Naive B cell (primary cell): ENCODE measurements around the gene PALM3. TPM values are rescaled to one million over a fixed set of nuclear protein-coding genes. Genes with fewer than 3 reads are reported as not detected.
"Not testable (repeated sequence)": the region's sequence is repeated elsewhere in the genome, so short reads cannot be mapped to it uniquely, and the experiment has no call there.

Experiments used
- ATAC-seq, 2 donors: fragments of 150-1000 bp; cut with Tn5 transposase; 2 replicates each; pipeline ENCODE4 v1.10.0; 2021; ENCODE audit warnings: low read depth in 2 of 2, mild to moderate bottlenecking in 2 of 2, moderate library complexity in 2 of 2
- DNase-seq: peaks from one replicate; pipeline ENCODE4 v3.0.0; 2022
- H3K27ac Mint-ChIP-seq, 6 donors: one replicate each; pipeline ENCODE4 v1.8.0; 2020 to 2022; ENCODE audit warnings: mild to moderate bottlenecking in 6 of 6, mixed read lengths in 6 of 6, moderate library complexity in 5 of 6, inconsistent platforms in 2 of 6
- H3K27me3 Mint-ChIP-seq, 3 donors: one replicate each; pipeline ENCODE4 v1.8.0; 2021 to 2022; ENCODE audit warnings: mixed read lengths in 3 of 3, mild to moderate bottlenecking in 1 of 3
- H3K36me3 Mint-ChIP-seq, 2 donors: one replicate each; pipeline ENCODE4 v1.8.0; 2020 to 2022; ENCODE audit warnings: mixed read lengths in 2 of 2, inconsistent platforms in 1 of 2, mild to moderate bottlenecking in 1 of 2
- H3K4me1 Mint-ChIP-seq, 3 donors: one replicate each; pipeline ENCODE4 v1.8.0; 2020 to 2022; ENCODE audit warnings: mixed read lengths in 3 of 3, inconsistent platforms in 1 of 3, mild to moderate bottlenecking in 1 of 3, moderate library complexity in 1 of 3
- H3K4me3 Mint-ChIP-seq, 8 donors: one replicate each; pipeline ENCODE4 v1.8.0; 2020 to 2022; ENCODE audit warnings: mild to moderate bottlenecking in 8 of 8, mixed read lengths in 8 of 8, moderate library complexity in 8 of 8, inconsistent platforms in 2 of 8
- H3K9me3 Mint-ChIP-seq, 7 donors: one replicate each; pipeline ENCODE4 v1.8.0; 2020 to 2022; ENCODE audit warnings: mixed read lengths in 7 of 7, mild to moderate bottlenecking in 5 of 7, inconsistent platforms in 2 of 7, moderate library complexity in 1 of 7
- polyA plus RNA-seq, 6 donors: library from polyadenylated mRNA; unstranded; fragments of 300-500 nt; fragmentation: Illumina TruSeq; gene quantifications; one replicate each; pipeline ENCODE4 v1.2.3, GENCODE V29; 2021; ENCODE audit warnings: low read depth in 6 of 6

PALM3 gene
- polyA plus RNA-seq, 6 donors from 2014 or later, result not detected

DNA sequence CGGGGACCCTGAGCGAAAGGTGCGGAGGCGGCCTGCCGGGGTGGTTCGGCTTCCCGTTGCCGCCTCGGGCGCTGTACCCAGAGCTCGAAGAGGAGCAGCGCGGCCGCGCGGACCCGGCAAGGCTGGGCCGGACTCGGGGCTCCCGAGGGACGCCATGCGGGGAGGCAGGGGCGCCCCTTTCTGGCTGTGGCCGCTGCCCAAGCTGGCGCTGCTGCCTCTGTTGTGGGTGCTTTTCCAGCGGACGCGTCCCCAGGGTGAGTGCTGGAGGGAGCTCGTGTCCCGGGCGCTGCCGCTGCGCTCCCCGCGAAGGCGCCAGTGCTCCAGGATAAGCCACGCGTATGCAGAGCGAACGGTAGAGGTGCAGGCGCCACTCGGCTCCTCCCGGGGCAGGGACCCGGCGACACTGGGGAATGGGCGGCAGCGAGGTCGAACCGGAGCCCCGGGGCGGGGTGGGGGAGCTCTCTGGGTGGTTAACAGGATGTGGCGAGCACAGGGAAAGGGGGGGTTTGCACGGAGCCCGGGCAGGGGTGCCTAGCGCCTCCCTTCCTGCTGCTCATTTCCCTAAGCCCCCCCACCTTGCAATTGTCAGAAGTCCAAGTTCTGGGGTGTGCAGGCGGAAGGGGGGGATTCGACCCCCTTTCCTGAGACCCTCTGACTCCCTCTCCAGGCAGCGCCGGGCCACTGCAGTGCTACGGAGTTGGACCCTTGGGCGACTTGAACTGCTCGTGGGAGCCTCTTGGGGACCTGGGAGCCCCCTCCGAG is 30.0 kb downstream of the PALM3 start, which contains the start of gene IL27RA:
Gene IL27RA (plus strand): TSS at position 44 of the 762 bp plus-strand sequence. CDS start 111 bp downstream, at position 155.
- Mint-ChIP-seq H3K27ac (peak within 1 kb of the TSS; percentile 89 to 96 (median 94)), H3K36me3 (no peaks in the 10 kb centered on the region), H3K4me1 (peaks cover 38 to 47% (median 44%) of the 10 kb centered on the region in 3 donors), H3K27me3 (no peaks in the 10 kb centered on the region), H3K9me3 (no peaks in the 10 kb centered on the region), H3K4me3 (peak within 1 kb of the TSS; percentile 90 to 98 (median 94))
- DNase-seq (peak; percentile 80), ATAC-seq (peak; percentile 79 to 81)

DNA sequence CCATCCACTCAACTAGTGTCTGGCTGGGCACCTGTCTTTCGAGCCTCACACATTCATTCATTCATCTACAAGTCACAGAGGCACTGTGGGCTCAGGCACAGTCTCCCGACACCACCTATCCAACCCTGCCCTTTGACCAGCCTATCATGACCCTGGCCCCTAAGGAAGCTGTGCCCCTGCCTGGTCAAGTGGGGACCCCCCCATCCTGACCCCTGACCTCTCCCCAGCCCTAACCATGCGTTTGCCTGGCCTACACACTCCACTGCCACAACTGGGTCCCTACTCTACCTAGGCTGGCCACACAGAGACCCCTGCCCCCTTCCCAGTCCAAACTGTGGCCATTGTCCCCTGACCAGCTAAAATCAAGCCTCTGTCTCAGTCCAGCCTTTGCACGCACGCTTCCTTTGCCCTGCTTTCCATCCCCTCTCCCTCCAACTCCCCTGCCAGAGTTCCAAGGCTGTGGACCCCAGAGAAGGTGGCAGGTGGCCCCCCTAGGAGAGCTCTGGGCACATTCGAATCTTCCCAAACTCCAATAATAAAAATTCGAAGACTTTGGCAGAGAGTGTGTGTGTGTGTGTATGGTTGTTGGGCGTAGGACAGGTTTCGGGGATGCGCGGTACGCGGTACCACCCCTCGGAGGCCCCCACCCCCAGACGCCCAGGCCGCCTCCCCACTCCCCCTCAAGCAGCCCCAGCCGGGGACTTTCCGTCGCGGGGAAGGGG is 30.7 kb downstream of the PALM3 start:
- DNase-seq (no peak), ATAC-seq (no peak)
- no peaks in the 10 kb centered on the region for H3K9me3 Mint-ChIP-seq
- H3K27me3 Mint-ChIP-seq, result no peaks in the 10 kb centered on the region
- H3K4me1 Mint-ChIP-seq, result peaks cover 38 to 47% (median 44%) of the 10 kb centered on the region in 3 donors
- peak overlapping the region; percentile 90 to 98 (median 94) for H3K4me3 Mint-ChIP-seq
- no peaks in the 10 kb centered on the region for H3K36me3 Mint-ChIP-seq
- peak overlapping the region in 5 of 6 donors; percentile 80 to 96 (median 92) for H3K27ac Mint-ChIP-seq

GRCh38 chr19:14028901-14029300 is 33.0 kb downstream of the PALM3 start:
- no peak for ATAC-seq
- no peaks in the 10 kb centered on the region for H3K27me3 Mint-ChIP-seq
- H3K9me3 Mint-ChIP-seq, result no peaks in the 10 kb centered on the region
- peak overlapping the region in 1 of 6 donors; percentile 32 for H3K27ac Mint-ChIP-seq
- H3K4me3 Mint-ChIP-seq, result peak overlapping the region in 4 of 8 donors; percentile 42 to 84 (median 64)
- H3K36me3 Mint-ChIP-seq, result no peaks in the 10 kb centered on the region
- peaks cover 34 to 44% (median 43%) of the 10 kb centered on the region in 3 donors for H3K4me1 Mint-ChIP-seq
- no peak for DNase-seq

- peak within 1 kb of the TSS in 3 of 6 donors; percentile 44 to 96 (median 65) for H3K27ac Mint-ChIP-seq
- H3K9me3 Mint-ChIP-seq, result no peaks in the 10 kb centered on the region
- H3K4me3 Mint-ChIP-seq, result peak within 1 kb of the TSS in 5 of 8 donors; percentile 30 to 84 (median 49)
- peaks cover 38 to 48% (median 47%) of the 10 kb centered on the region in 3 donors for H3K4me1 Mint-ChIP-seq
- DNase-seq (no peak), ATAC-seq (no peak)
- no peaks in the 10 kb centered on the region for H3K36me3 Mint-ChIP-seq
- H3K27me3 Mint-ChIP-seq, result no peaks in the 10 kb centered on the region
These were observed 33.9 kb downstream of the PALM3 start, which contains the start of gene RLN3 for GRCh38 chr19:14027856-14028450. Gene RLN3 (plus strand): TSS chr19:14028148. CDS start chr19:14028205, 57 bp downstream.

GRCh38 chr19:14026652-14027192 is 35.2 kb downstream of the PALM3 start:
- DNase-seq, H3K9me3 Mint-ChIP-seq, H3K27ac Mint-ChIP-seq, H3K4me3 Mint-ChIP-seq, H3K27me3 Mint-ChIP-seq, H3K36me3 Mint-ChIP-seq, ATAC-seq: not testable (repeated sequence)
- peaks cover 27 to 45% (median 41%) of the 10 kb centered on the region in 3 donors for H3K4me1 Mint-ChIP-seq

DNA sequence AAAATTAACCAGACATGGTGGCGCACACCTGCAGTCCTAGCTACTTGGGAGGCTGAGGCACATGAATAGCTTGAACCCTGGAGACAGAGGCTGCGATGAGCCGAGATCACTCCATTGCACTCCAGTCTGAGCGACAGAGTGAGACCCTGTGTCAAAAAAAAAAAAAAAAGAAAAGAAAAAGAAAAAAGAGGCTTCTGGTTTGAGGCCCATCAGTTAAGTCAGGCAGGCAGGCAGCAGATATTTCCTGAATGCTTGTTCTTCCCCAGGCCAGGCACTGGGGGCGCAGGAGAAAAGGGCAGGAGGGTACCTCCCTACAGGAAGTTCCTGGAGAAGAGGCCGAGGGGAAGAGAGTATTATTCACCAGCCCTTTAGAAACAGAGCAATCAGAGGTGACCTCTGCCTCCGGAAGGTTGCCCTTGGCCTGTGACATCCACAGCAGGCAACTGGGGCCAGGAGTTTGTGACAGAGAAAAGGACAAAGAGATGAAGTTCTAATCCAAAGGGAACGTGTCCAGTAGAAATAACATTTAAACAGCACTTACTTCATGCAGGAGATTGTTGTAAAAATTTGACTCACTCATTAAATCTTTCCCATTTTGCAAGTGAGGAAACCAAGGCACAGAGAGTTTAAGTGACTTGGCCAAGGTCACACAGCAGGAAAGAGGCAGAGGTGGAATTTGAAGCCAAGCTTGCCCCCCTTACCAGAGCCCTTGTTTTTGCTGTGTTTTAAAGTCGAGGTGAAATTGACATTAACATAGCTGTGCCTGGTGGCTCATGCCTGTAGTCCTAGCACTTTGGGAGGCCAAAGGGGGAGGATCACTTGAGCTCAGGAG is 38.3 kb downstream of the PALM3 start:
- DNase-seq, result no peak
- peak overlapping the region in 1 of 6 donors; percentile 4 for H3K27ac Mint-ChIP-seq
- no peak for ATAC-seq
- H3K9me3 Mint-ChIP-seq, result no peaks in the 10 kb centered on the region
- no peaks in the 10 kb centered on the region for H3K36me3 Mint-ChIP-seq
- no peaks in the 10 kb centered on the region for H3K27me3 Mint-ChIP-seq
- H3K4me3 Mint-ChIP-seq, result no peak overlapping the region
- H3K4me1 Mint-ChIP-seq, result peaks cover 19 to 38% (median 35%) of the 10 kb centered on the region in 3 donors

DNA sequence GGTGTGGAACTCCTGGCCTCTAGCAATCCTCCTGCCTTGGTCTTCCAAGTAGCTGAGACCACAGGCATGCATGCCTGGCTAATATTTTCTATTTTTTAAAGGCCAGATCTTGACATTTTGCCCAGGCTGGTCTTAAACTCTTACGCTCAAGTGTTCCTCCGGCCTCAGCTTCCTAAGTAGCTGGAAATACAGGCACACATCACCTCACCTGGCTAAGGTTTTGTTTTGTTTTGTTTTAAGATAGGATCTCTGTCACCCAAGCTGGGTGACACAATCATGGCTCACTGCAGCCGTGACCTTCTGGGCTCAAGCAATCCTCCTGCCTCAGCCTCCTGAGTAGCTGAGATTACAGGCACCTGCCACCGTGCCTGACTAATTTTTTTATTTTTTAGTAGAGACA is 39.4 kb downstream of the PALM3 start:
- DNase-seq (no peak), ATAC-seq (no peak)
- H3K27me3 Mint-ChIP-seq, result no peaks in the 10 kb centered on the region
- no peak overlapping the region for H3K4me3 Mint-ChIP-seq
- H3K9me3 Mint-ChIP-seq, result no peaks in the 10 kb centered on the region
- peaks cover 15 to 38% (median 36%) of the 10 kb centered on the region in 3 donors for H3K4me1 Mint-ChIP-seq
- peak overlapping the region in 1 of 6 donors; percentile 44 for H3K27ac Mint-ChIP-seq
- H3K36me3 Mint-ChIP-seq, result no peaks in the 10 kb centered on the region

- Mint-ChIP-seq H3K27me3 (no peaks in the 10 kb centered on the region), H3K36me3 (no peaks in the 10 kb centered on the region), H3K4me3 (no peak overlapping the region), H3K27ac (no peak overlapping the region), H3K9me3 (no peaks in the 10 kb centered on the region), H3K4me1 (peaks cover 15 to 40% (median 38%) of the 10 kb centered on the region in 3 donors)
- no peak for DNase-seq
- ATAC-seq, result no peak
These were observed 40.4 kb downstream of the PALM3 start for GRCh38 chr19:14021474-14021873.

DNA sequence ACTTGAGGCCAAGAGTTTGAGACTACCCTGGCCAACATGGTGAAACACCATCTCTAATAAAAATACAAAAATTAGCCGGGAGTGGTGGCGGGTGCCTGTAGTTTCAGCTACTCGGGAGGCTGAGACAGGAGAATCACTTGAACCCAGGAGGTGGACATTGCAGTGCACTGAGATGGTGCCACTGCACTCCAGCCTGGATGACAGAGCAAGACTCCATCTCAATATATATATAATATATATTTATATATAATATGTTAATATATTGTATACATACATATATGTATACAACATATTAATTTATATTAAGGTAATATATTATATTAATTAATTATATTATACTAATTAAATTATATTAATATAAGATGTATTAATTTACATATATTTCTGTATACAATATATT is 42.1 kb downstream of the PALM3 start:
- not testable (repeated sequence) for DNase-seq, H3K9me3 Mint-ChIP-seq, H3K27me3 Mint-ChIP-seq, H3K36me3 Mint-ChIP-seq, ATAC-seq
- peak overlapping the region in 3 of 6 donors; percentile 26 to 57 (median 41) for H3K27ac Mint-ChIP-seq
- H3K4me1 Mint-ChIP-seq, result peaks cover 19 to 48% (median 45%) of the 10 kb centered on the region in 3 donors
- H3K4me3 Mint-ChIP-seq, result peak overlapping the region in 3 of 8 donors; percentile 47 to 83 (median 57)

GRCh38 chr19:14019100-14019499 is 42.8 kb downstream of the PALM3 start:
- DNase-seq, result peak; percentile 67
- H3K9me3 Mint-ChIP-seq, result no peaks in the 10 kb centered on the region
- peak overlapping the region; percentile 3 to 85 (median 70) for H3K4me3 Mint-ChIP-seq
- peaks cover 19 to 53% (median 50%) of the 10 kb centered on the region in 3 donors for H3K4me1 Mint-ChIP-seq
- ATAC-seq, result peak; percentile 79 to 81
- H3K36me3 Mint-ChIP-seq, result no peaks in the 10 kb centered on the region
- no peaks in the 10 kb centered on the region for H3K27me3 Mint-ChIP-seq
- peak overlapping the region in 4 of 6 donors; percentile 68 to 91 (median 78) for H3K27ac Mint-ChIP-seq

DNA sequence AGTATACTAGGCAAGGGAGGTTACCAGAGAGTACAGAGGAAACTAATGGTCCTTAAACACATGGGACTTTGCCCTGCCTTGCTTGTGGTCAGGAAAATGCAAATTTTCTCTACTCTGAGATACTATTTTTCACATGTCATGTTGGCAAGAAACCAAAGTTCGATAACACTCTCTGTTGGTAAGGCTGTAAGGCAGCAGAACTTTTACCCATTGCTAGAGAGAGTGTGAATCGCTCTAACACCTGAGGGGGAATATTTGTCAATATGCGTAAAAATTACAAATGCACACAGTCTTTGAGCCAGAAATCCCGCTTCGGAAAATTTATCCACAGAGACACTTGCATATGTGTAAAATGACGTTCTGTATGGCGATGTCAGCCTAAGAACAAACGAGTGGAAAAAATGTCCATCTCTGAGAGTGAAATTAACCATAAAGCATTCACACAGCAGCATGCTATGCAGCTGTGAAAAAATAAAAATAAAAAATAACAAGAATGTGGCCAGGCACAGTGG is 46.3 kb downstream of the PALM3 start:
- Mint-ChIP-seq H3K36me3 (no peaks in the 10 kb centered on the region), H3K4me1 (peaks cover 16 to 42% (median 38%) of the 10 kb centered on the region in 3 donors), H3K27me3 (no peaks in the 10 kb centered on the region), H3K4me3 (peak overlapping the region; percentile 15 to 78 (median 68)), H3K9me3 (no peaks in the 10 kb centered on the region), H3K27ac (peak overlapping the region; percentile 42 to 88 (median 62))
- peak; percentile 52 for DNase-seq
- ATAC-seq, result peak; percentile 62 to 73

DNA sequence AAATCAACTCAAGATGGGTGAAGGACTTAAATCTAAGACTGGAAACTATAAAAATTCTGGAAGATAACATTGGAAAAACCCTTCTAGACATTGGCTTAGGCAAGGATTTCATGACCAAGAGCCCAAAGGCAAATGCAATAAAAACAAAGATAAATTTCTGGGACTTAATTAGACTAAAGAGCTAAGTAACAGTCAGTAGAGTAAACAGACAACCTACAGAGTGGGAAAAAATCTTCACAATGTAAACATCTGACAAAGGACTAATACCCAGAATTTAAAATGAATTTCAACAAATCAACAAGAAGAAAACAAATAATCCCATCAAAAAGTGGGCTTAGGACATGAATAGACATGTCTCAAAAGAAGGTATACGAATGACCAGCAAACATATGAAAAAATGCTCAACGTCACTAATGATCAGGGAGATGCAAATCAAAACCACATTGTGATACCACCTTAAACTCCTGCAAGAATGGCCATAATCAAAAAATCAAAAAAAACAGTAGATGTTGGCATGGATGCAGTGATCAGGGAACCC is 49.4 kb downstream of the PALM3 start:
- H3K27me3 Mint-ChIP-seq, result no peaks in the 10 kb centered on the region
- no peaks in the 10 kb centered on the region for H3K36me3 Mint-ChIP-seq
- ATAC-seq (no peak), DNase-seq (no peak)
- no peaks in the 10 kb centered on the region for H3K9me3 Mint-ChIP-seq
- H3K4me1 Mint-ChIP-seq, result peaks cover 11 to 27% (median 19%) of the 10 kb centered on the region in 3 donors
- H3K4me3 Mint-ChIP-seq, result no peak overlapping the region
- no peak overlapping the region for H3K27ac Mint-ChIP-seq
